Endothelial cell of umbilical vein (primary cell): ENCODE measurements around the gene COL4A1. TPM values are rescaled to one million over a fixed set of nuclear protein-coding genes. Genes with fewer than 3 reads are reported as not detected.

Source experiments
- BruUV-seq: library from RNA; stranded (reverse); fragments of 400-500 nt; replicated peaks from 2 replicates; lab custom pipeline; 2021; lab: Mats Ljungman, UMichigan
- CTCF ChIA-PET: fragments of 300-600, 350-600 bp; sonication (Branson Sonifier 250); formaldehyde crosslinking; loops from one replicate; lab custom pipeline; 2021; ENCODE audit warnings: antibody characterized with exemption, inconsistent platforms; lab: Charles Lee
- POLR2A ChIA-PET: fragments of 300-600, 350-600 bp; sonication (Branson Sonifier 250); formaldehyde crosslinking; loops from one replicate; lab custom pipeline; 2021; ENCODE audit warnings: antibody characterized with exemption, inconsistent platforms; lab: Charles Lee
- DNase-seq: peaks from one replicate; pipeline ENCODE4 v3.0.0-alpha.2; 2011; ENCODE audit warnings: low read depth, low spot score
- FAIRE-seq: peaks from 2 replicates; lab custom pipeline; 2011; peaks lifted over from hg19 to GRCh38; lab: Jason Lieb, UNC
- H2AFZ ChIP-seq: 2 replicates; pipeline ENCODE4 v1.6.0; 2012; ENCODE audit warnings: low read depth, low read length, control low read depth, inconsistent platforms
- H3K27ac ChIP-seq: 2 replicates; pipeline ENCODE4 v1.5.1; 2011; ENCODE audit warnings: low read depth, mild to moderate bottlenecking, control low read depth, low read length, moderate library complexity; ENCODE audit not compliant: insufficient read depth
- H3K27me3 ChIP-seq, 2 experiments: 2 replicates each; pipeline versions ENCODE4 v1.6.0 to v1.6.1; 2011; ENCODE audit warnings: low read length in 2 of 2, mixed read lengths in 1 of 2; ENCODE audit not compliant: control insufficient read depth in 2 of 2, insufficient read depth in 2 of 2
- H3K36me3 ChIP-seq, 2 experiments: 2 replicates in 1 of 2; 3 replicates in 1 of 2; pipeline ENCODE4 v1.5.1; 2011; ENCODE audit warnings: low read length in 2 of 2, mild to moderate bottlenecking in 1 of 2, moderate library complexity in 1 of 2; ENCODE audit not compliant: control insufficient read depth in 2 of 2, insufficient read depth in 2 of 2; ENCODE audit errors: extremely low read depth in 1 of 2
- H3K4me1 ChIP-seq: 3 replicates; pipeline ENCODE4 v1.5.1; 2011; ENCODE audit warnings: mild to moderate bottlenecking, low read length; ENCODE audit not compliant: control insufficient read depth, insufficient read depth; ENCODE audit errors: extremely low read depth
- H3K4me2 ChIP-seq: 2 replicates; pipeline ENCODE4 v1.6.1; 2011; ENCODE audit warnings: low read length, control low read depth, mixed read lengths; ENCODE audit not compliant: insufficient read depth
- H3K4me3 ChIP-seq, 3 experiments: fragments of 200-600 bp in 1 of 3; sonication (generic), shearing (Covaris generic) in 1 of 3; replicated peaks in 1 of 3; 2 replicates each; pipeline ENCODE4 v1.5.1; 2011 to 2016; ENCODE audit warnings: control low read depth in 3 of 3, low read length in 3 of 3, mild to moderate bottlenecking in 2 of 3, inconsistent platforms in 1 of 3, low read depth in 1 of 3, moderate library complexity in 1 of 3; ENCODE audit not compliant: insufficient read depth in 1 of 3
- H3K79me2 ChIP-seq: 2 replicates; pipeline ENCODE4 v1.6.0; 2012; ENCODE audit warnings: low read length, inconsistent platforms; ENCODE audit not compliant: control insufficient read depth, insufficient read depth
- H3K9ac ChIP-seq: replicated peaks from 2 replicates; pipeline ENCODE3; 2011; ENCODE audit warnings: low read length, control low read depth; ENCODE audit not compliant: insufficient read depth; ENCODE audit errors: extremely low read depth
- H3K9me1 ChIP-seq: replicated peaks from 3 replicates; pipeline ENCODE4 v1.6.0; 2011; ENCODE audit warnings: mild to moderate bottlenecking, low read length; ENCODE audit not compliant: control insufficient read depth, insufficient read depth; ENCODE audit errors: extremely low read depth
- H3K9me3 ChIP-seq: replicated peaks from 2 replicates; pipeline ENCODE4 v1.5.1; 2012; ENCODE audit warnings: low read length, inconsistent platforms; ENCODE audit not compliant: control insufficient read depth, insufficient read depth
- H4K20me1 ChIP-seq: replicated peaks from 2 replicates; pipeline ENCODE3; 2011; ENCODE audit warnings: mild to moderate bottlenecking, low read length; ENCODE audit not compliant: control insufficient read depth, insufficient read depth; ENCODE audit errors: extremely low read depth
- EZH2 ChIP-seq: IDR thresholded peaks from 2 replicates; pipeline ENCODE4 v1.6.1; 2012; ENCODE audit warnings: borderline replicate concordance, low read depth, mild to moderate bottlenecking, moderate library complexity, low read length, inconsistent platforms; ENCODE audit not compliant: severe bottlenecking
- FOS ChIP-seq: IDR thresholded peaks from 2 replicates; pipeline ENCODE4 v1.6.1; 2011; ENCODE audit warnings: mild to moderate bottlenecking, low read length, moderate library complexity, borderline replicate concordance; ENCODE audit not compliant: insufficient read depth
- GATA2 ChIP-seq: IDR thresholded peaks from 2 replicates; pipeline ENCODE4 v1.7.0; 2011; ENCODE audit warnings: low read depth, mild to moderate bottlenecking, moderate library complexity, mixed read lengths, low read length; ENCODE audit not compliant: insufficient read length, insufficient read depth
- JUN ChIP-seq: IDR thresholded peaks from 2 replicates; pipeline ENCODE4 v1.6.1; 2011; ENCODE audit warnings: borderline replicate concordance, low read depth; ENCODE audit not compliant: insufficient read length, insufficient read depth
- MYC ChIP-seq: IDR thresholded peaks from one replicate; pipeline ENCODE4 v1.6.1; 2011; ENCODE audit warnings: mild to moderate bottlenecking, low read depth, low read length
- POLR2A ChIP-seq: IDR thresholded peaks from 2 replicates; pipeline ENCODE4 v1.6.1; 2012; ENCODE audit warnings: low read depth, mild to moderate bottlenecking, control low read depth, low read length
- POLR2AphosphoS5 ChIP-seq: IDR thresholded peaks from 2 replicates; pipeline ENCODE4 v1.6.1; 2012; ENCODE audit warnings: low read depth, mild to moderate bottlenecking, control low read depth, low read length, moderate library complexity; ENCODE audit not compliant: insufficient read depth
- dilution Hi-C: fragments of 300-500 bp; cut with MboI; formaldehyde crosslinking; loops from one replicate; pipeline ENCODE4 v1.15.0; 2019; ENCODE audit warnings: low sequenced_read_pairs; ENCODE audit not compliant: extremely low pct_ligation_motif_present
- intact Hi-C: fragments of 100-400 bp; cut with micrococcal nuclease; formaldehyde crosslinking; loops from one replicate; pipeline ENCODE4 v1.10.0; 2022
- polyA plus RNA-seq, 4 experiments: library from polyadenylated mRNA; depleted of rRNA in 3 of 4; stranded (reverse) in 3 of 4; unstranded in 1 of 4; fragments of >200 nt; gene quantifications; 2 replicates each; pipeline versions ENCODE4 v1.2.1 to v1.2.3, GENCODE V29; 2011 to 2012; ENCODE audit warnings: missing spikeins in 1 of 4
- total RNA-seq: library from RNA; stranded (reverse); gene quantifications from 2 replicates; pipeline ENCODE4 v1.2.3, GENCODE V29; 2021
- TF ChIP-seq, protein P1 (sequence below), 2 donors: IDR thresholded peaks; 1 replicate in 1 of 2; 2 replicates in 1 of 2; pipeline ENCODE4 v1.5.1; 2011; ENCODE audit warnings: low read length in 2 of 2, mild to moderate bottlenecking in 2 of 2, moderate library complexity in 2 of 2, control low read depth in 1 of 2, inconsistent platforms in 1 of 2, low read depth in 1 of 2; ENCODE audit not compliant: insufficient read depth in 1 of 2; ENCODE audit errors: extremely low read depth in 1 of 2
- TF ChIP-seq, protein P2 (sequence below): IDR thresholded peaks from 2 replicates; pipeline ENCODE4 v1.6.1; 2011; ENCODE audit not compliant: insufficient read depth, insufficient read length

COL4A1 gene
- total and polyA plus RNA-seq, 2 donors (not counting 3 experiments of a cell fraction or from before 2014, with no cell fraction given) = 384 to 1,119 TPM

DNA sequence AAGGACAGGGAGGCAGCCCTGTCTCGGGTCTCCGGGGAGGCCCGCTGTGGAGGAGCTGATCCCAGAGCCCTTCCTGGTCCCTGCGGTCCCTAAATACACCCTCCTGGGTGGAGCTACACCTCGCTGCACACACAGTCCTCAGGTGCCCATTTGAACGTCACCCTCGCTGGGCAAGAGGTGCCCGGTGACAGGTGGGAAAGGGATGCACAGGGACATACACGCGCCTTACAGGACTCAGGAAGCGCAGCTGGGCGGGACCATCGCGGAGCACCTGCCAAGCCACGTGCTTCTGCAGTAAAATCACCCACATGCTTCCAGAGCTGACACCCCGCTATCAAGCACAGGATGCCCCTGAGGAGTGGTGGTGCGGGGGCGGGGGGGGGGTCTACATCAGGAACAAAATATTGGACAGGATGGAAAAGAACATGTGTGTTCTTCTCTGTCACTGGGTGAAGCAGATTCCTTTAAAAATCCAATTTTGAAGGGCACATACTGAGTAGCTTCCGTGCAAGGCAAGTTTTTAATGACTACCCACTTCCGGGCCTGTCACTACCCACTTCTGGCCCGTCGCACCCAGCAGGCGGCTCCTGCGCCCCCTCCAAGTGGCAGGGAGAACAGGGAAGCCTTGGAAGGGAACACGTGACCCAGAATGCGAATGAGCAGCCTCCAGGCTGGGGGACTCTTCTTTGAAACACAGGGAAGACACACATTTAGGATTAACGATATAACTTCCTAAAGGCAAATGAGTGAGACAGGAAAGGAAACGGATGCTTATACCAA is 78.9 kb downstream of the COL4A1 start:
- intact Hi-C loops = no loop called here
- Histone ChIP-seq H3K27ac (no peak overlapping the region), H3K79me2 (peaks cover 4% of the 10 kb centered on the region), H3K4me3 (no peak overlapping the region), H3K9me3 (no peaks in the 10 kb centered on the region), H3K9ac (no peak overlapping the region), H3K4me1 (peaks cover 35% of the 10 kb centered on the region), H3K4me2 (no peak overlapping the region), H3K9me1 (no peaks in the 10 kb centered on the region), H2AFZ (no peak overlapping the region), H4K20me1 (no peaks in the 10 kb centered on the region), H3K36me3 (no peaks in the 10 kb centered on the region), H3K27me3 (no peaks in the 10 kb centered on the region)
- TF ChIP-seq POLR2AphosphoS5 (no peak), MYC (no peak), JUN (no peak), FOS (no peak), EZH2 (no peak), GATA2 (no peak), POLR2A (no peak)
- TF ChIP-seq, protein P1, sequence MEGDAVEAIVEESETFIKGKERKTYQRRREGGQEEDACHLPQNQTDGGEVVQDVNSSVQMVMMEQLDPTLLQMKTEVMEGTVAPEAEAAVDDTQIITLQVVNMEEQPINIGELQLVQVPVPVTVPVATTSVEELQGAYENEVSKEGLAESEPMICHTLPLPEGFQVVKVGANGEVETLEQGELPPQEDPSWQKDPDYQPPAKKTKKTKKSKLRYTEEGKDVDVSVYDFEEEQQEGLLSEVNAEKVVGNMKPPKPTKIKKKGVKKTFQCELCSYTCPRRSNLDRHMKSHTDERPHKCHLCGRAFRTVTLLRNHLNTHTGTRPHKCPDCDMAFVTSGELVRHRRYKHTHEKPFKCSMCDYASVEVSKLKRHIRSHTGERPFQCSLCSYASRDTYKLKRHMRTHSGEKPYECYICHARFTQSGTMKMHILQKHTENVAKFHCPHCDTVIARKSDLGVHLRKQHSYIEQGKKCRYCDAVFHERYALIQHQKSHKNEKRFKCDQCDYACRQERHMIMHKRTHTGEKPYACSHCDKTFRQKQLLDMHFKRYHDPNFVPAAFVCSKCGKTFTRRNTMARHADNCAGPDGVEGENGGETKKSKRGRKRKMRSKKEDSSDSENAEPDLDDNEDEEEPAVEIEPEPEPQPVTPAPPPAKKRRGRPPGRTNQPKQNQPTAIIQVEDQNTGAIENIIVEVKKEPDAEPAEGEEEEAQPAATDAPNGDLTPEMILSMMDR (IDR thresholded peaks at IDR 0.05; ENCODE audit: extremely low read depth in 1 of 2, insufficient read depth in 1 of 2, low read depth in 1 of 2, low read length in 2 of 2) = no peak
- TF ChIP-seq, protein P2, sequence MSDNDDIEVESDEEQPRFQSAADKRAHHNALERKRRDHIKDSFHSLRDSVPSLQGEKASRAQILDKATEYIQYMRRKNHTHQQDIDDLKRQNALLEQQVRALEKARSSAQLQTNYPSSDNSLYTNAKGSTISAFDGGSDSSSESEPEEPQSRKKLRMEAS = no peak
- no peak for FAIRE-seq
- ChIA-PET POLR2A (no interaction called here), CTCF (interaction anchor here (1.5 to 2.7 kb wide), 2 partner anchors 19 to 183 kb away, joined by 9 read pairs; no protein-coding TSS in a partner anchor)
- DNase-seq = no peak
- BruUV-seq = no TSS peak
- dilution Hi-C loops = no loop called here
